NCI-H1417 (cell line): ENCODE data around the gene PRR13.
"Not testable (repeated sequence)": the region's sequence is repeated elsewhere in the genome, so short reads cannot be mapped to it uniquely, and the experiment has no call there.

ENCODE experiments used
- DNase-seq, 3 experiments: peaks; one replicate each; lab custom pipeline; 2025; lab: John Stamatoyannopoulos, UW

PRR13 gene

GRCh38 chr12:53441040-53441833, at the start of gene PRR13:
PRR13 (plus strand) TSS chr12:53441734; CDS start chr12:53442715, 981 bp downstream.
- DNase-seq, result peak; percentile 98 to 100 (median 99)

- DNase-seq, result no peak
These were observed 41.6 kb upstream of the PRR13 start for GRCh38 chr12:53399896-53400295.

- DNase-seq, result not testable (repeated sequence)
These were observed 39.2 kb upstream of the PRR13 start for GRCh38 chr12:53402351-53402750.

- no peak for DNase-seq
These were observed 38.7 kb upstream of the PRR13 start for GRCh38 chr12:53402871-53403270.

- DNase-seq, result no peak
These were observed 30.6 kb upstream of the PRR13 start for GRCh38 chr12:53410951-53411350.

GRCh38 chr12:53413485-53414204, 27.9 kb upstream of the PRR13 start:
- no peak for DNase-seq

GRCh38 chr12:53414756-53415417, 26.6 kb upstream of the PRR13 start:
- no peak for DNase-seq

- DNase-seq, result peak in 2 of 3 experiments; percentile 36 to 79
These were observed 25.7 kb upstream of the PRR13 start for GRCh38 chr12:53415752-53416389.

GRCh38 chr12:53417291-53417816, 24.2 kb upstream of the PRR13 start:
- not testable (repeated sequence) for DNase-seq

GRCh38 chr12:53418221-53418620, 23.3 kb upstream of the PRR13 start:
- DNase-seq, result no peak

- no peak for DNase-seq
These were observed 21.8 kb upstream of the PRR13 start for GRCh38 chr12:53419756-53420155.

GRCh38 chr12:53422247-53422646, 19.3 kb upstream of the PRR13 start:
- DNase-seq, result not testable (repeated sequence)

GRCh38 chr12:53423597-53423996, 17.9 kb upstream of the PRR13 start, which contains the start of gene AMHR2:
AMHR2 (plus strand) TSS chr12:53423855; CDS start chr12:53423935, 80 bp downstream.
- DNase-seq, result no peak

GRCh38 chr12:53424626-53425514, 16.7 kb upstream of the PRR13 start:
- no peak for DNase-seq

- no peak for DNase-seq
These were observed 15.9 kb upstream of the PRR13 start for GRCh38 chr12:53425515-53426150.

GRCh38 chr12:53427905-53428594, 13.5 kb upstream of the PRR13 start:
- no peak for DNase-seq

- DNase-seq, result no peak
These were observed 12.8 kb upstream of the PRR13 start for GRCh38 chr12:53428741-53429140.

- DNase-seq, result no peak
These were observed 11.4 kb upstream of the PRR13 start for GRCh38 chr12:53430116-53430515.

- no peak for DNase-seq
These were observed 10.3 kb upstream of the PRR13 start for GRCh38 chr12:53431187-53431586.

GRCh38 chr12:53435326-53435725, 6.2 kb upstream of the PRR13 start:
- not testable (repeated sequence) for DNase-seq
